ENCODE measurements around the gene GNAI2. TPM values are rescaled to one million over a fixed set of nuclear protein-coding genes. Genes with fewer than 3 reads are reported as not detected.

GNAI2 gene
- total and polyA plus RNA-seq, 2 donors (not counting 3 experiments of a cell fraction or from before 2014, with no cell fraction given): 767 to 1,875 TPM

- H3K79me2 ChIP-seq (ENCODE audit: control insufficient read depth, insufficient read depth, low read length): no peaks in the 10 kb centered on the region
Observed at GRCh38 chr3:50300681-50301254, 64.8 kb downstream of the GNAI2 start.

More at GRCh38 chr3:50300681-50301254, 64.8 kb downstream of the GNAI2 start:
- Histone ChIP-seq H3K4me1 (ENCODE audit: control insufficient read depth, extremely low read depth, insufficient read depth, low read length) (peaks cover 25% of the 10 kb centered on the region), H3K27me3 (ENCODE audit: control insufficient read depth in 2 of 2, insufficient read depth in 2 of 2, low read length in 2 of 2) (no peaks in the 10 kb centered on the region), H3K36me3 (ENCODE audit: control insufficient read depth in 2 of 2, extremely low read depth in 1 of 2, insufficient read depth in 2 of 2, low read length in 2 of 2) (no peaks in the 10 kb centered on the region), H3K27ac (ENCODE audit: insufficient read depth, low read depth, low read length) (peak overlapping the region; percentile 50), H3K4me3 (replicated peaks in 1 of 3; ENCODE audit: insufficient read depth in 1 of 3, low read depth in 1 of 3, low read length in 3 of 3) (no peak overlapping the region), H2AFZ (ENCODE audit: low read depth, low read length) (no peak overlapping the region), H3K4me2 (ENCODE audit: insufficient read depth, low read length) (peak overlapping the region; percentile 42), H3K9me3 (replicated peaks; ENCODE audit: control insufficient read depth, insufficient read depth, low read length) (no peaks in the 10 kb centered on the region), H4K20me1 (replicated peaks; ENCODE audit: control insufficient read depth, extremely low read depth, insufficient read depth, low read length) (no peaks in the 10 kb centered on the region), H3K9ac (replicated peaks; ENCODE audit: extremely low read depth, insufficient read depth, low read length) (no peak overlapping the region), H3K9me1 (replicated peaks; ENCODE audit: control insufficient read depth, extremely low read depth, insufficient read depth, low read length) (no peaks in the 10 kb centered on the region)
- POLR2A ChIA-PET: no interaction called here
- BruUV-seq (replicated peaks): no TSS peak
- no peak for TF ChIP-seq FOS (IDR thresholded peaks at IDR 0.05; ENCODE audit: borderline replicate concordance, insufficient read depth, low read length)
- TF ChIP-seq POLR2AphosphoS5 (IDR thresholded peaks at IDR 0.05; ENCODE audit: insufficient read depth, low read depth, low read length): no peak
- TF ChIP-seq CTCF (IDR thresholded peaks at IDR 0.05; ENCODE audit: extremely low read depth in 1 of 2, insufficient read depth in 1 of 2, low read depth in 1 of 2, low read length in 2 of 2): no peak
- no peak for TF ChIP-seq POLR2A (IDR thresholded peaks at IDR 0.05; ENCODE audit: low read depth, low read length)
- no peak for TF ChIP-seq JUN (IDR thresholded peaks at IDR 0.05; ENCODE audit: borderline replicate concordance, insufficient read depth, insufficient read length, low read depth)
- TF ChIP-seq GATA2 (IDR thresholded peaks at IDR 0.05; ENCODE audit: insufficient read depth, insufficient read length, low read depth, low read length): no peak
- no peak for TF ChIP-seq MYC (IDR thresholded peaks at IDR 0.05; ENCODE audit: low read depth, low read length)
- TF ChIP-seq EZH2 (IDR thresholded peaks at IDR 0.05; ENCODE audit: borderline replicate concordance, low read depth, low read length, severe bottlenecking): no peak
- no peak for TF ChIP-seq MAX (IDR thresholded peaks at IDR 0.05; ENCODE audit: insufficient read depth, insufficient read length)
- DNase-seq (ENCODE audit: low read depth, low spot score) (no peak), FAIRE-seq (no peak)
- dilution Hi-C loops (cut with MboI; ENCODE audit: extremely low pct_ligation_motif_present, low sequenced_read_pairs) (no loop called here), intact Hi-C loops (cut with micrococcal nuclease) (no loop called here)
- CTCF ChIA-PET: no interaction called here

Data from endothelial cell of umbilical vein (primary cell).